ENCODE data around the gene ACADL.
"Not testable (repeated sequence)": the region's sequence is repeated elsewhere in the genome, so short reads cannot be mapped to it uniquely, and the experiment has no call there.

The ACADL gene

DNA sequence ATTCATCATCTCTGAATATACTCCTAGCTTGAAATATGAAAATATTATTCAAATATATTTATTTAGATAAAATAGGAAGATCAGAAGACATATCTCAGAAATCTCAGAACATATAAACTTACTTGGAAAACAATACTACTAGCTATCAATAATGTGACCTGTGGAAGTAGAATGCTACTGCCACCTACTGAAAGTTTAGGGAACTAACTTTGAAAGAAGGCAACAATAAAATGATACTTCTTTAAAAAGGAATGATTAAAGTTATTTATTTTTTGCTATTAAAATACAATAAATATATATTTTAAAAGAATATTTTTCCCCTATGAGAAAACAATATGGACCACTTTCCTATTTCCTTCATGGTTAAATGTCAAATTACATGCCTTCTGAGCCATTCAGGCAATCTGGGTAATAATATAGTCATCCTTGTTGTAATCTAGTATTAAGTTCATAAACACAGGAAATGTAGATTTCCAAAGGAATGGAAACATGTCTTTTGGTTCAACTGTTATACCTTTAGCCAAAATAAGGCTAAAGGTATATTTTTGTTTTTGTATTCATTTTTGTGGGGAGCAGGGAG lies 26.0 kb downstream of the ACADL start:
- DNase-seq = no peak

DNA sequence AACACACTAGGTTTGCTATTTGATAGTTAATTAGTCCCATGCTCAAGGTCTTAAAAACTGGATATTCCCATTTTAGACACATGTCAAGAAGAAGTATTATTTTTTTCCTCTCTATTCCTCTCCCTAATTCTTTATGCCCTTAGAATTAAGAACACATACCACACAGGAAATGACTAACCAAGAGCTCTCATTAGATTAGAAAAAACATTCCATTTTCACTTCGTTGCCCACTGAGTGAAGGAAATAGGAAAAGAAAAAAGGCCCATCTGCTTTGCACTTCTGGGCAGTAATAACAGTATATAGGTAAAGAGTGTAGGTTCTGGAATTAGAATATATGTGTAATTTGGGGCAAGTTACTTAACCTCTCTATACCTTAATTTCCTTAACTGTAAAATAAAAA lies 26.9 kb downstream of the ACADL start:
- DNase-seq = no peak

DNA sequence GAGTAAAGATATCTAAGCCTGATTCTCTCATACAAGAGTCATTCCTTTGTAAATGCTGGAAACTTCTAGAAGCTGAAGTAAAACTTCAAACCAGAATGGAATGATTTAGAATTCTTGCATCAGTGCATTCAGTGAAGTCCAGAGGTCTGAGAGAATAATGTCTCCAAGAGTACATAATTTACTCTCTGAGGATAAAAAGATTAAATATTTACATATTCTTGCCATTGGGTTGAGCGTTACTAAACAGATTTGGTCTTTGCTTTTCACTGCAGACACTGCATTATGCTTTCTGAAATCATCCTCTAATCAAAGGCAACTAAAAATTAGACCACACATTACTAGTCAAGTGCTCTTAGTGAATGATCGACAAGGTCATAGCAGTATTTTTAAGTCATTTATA lies 27.5 kb downstream of the ACADL start:
- DNase-seq = no peak

DNA sequence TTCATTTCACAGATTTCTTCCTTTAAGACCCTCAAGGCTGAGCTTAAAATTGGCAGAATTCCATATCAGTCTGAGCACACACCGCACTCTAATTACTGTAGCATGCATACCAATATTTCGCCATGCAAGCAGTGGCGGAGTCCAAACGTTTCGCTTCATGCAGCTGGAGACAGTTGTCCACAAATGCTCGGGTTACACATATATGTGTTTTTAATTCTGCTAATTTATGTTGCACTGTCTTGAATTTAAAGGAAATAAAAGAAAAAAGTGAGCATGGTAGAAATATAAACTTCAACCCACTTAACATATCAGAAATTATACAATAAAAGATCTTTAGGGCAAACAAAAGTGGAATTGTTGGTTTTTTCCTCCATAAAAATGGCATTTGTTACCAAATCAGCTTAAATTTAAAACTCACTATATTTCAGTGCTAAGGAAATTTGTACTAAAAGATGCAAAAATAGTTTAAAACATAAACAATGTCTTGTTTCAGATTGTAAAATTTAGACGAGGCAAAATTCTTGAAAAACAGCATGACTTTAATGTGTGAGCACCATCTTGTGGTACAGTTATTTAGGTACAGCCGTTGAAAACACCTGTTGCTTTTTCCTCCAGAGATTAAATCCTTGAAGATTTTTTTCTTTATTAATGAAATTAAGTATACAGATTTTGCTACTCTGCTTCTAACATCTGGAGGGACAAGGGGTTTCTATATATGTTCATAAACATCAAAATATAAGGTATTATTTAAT lies 30.0 kb downstream of the ACADL start:
- no peak for DNase-seq

DNA sequence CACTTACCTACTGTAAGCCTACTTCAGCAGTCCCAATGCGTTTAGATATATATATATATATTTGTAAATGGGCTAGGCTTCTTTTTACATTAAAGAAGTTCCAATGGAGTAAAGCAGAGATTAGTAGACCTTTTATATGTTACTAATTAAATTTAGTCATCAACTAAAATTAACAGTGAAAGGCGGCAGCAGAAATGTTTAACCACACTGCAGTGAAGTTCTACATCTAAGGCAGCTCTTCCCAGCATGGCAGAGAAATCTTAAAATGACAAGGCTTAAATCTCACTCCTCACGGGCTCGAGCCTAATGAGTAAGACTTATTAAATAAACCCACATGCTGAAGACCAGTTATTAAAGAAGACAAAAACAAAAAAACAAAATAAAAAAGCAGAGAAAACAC lies 34.9 kb downstream of the ACADL start:
- no peak for DNase-seq

DNA sequence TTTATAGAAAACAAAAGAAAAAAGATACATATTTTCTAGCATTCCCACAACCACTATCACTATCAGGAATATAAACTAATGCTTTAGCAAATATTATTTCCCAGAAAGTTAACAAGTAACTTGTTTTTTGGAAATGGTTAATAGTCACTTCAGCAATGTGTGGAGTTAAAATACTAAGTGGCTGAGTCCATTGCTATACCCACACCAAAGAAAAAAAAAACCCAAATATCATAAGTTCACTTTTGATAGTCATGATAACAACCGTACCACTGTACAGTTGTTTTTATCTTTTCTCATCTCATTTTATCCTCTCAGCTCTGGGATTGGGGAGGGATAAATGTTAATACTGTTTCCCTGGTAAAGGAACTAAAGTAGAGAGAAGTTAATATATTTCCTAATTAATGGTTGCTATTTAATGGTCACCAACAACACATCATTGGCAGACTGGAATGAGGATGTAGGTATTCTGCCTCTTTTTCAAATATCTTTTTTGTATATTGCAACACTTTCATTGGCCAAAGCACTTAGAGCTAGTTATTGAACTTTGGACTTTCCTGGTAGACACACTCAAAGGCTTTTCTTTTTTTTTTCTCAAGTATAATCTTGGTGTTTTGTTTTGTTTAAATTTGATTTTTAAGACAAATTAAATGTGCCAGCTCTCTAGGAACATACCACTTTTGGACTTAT lies 35.7 kb downstream of the ACADL start:
- no peak for DNase-seq

DNA sequence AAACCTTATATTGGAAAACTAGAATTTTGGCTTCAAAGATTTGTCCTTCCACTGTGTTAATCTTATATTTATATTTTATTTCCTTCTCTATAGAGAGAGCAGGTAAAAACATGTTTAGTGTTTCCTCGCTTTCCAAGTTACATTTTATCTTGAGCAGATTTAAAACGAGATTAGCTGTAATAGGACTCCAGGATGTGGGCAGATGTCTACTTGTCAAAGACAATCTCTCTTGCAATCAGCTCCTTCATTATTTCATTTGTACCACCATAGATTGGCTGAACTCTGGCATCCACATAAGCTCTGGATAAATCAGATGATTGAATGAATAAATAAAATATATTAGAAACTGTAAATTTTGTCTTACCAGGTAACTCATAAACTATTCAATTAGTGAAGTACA lies 36.5 kb downstream of the ACADL start:
- DNase-seq = no peak

DNA sequence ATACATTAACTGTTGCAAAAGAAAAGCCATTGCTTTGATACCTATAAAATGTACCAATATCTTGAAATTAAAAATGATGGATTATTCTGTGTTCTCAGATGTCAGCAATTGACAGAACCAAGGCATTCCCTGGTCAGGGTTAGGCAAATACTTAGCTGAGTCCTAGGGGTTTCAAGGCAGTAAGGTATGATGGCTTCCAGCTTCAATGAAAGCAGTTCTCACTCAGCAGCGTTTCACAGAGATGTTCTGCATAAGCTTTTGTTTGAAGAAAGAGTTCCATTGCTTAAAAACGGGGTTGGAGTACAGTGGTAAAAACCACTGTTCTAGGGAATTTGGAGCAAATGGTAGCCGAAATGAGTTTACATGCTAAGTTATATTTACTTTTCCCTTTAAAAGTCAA lies 37.1 kb downstream of the ACADL start:
- no peak for DNase-seq

DNA sequence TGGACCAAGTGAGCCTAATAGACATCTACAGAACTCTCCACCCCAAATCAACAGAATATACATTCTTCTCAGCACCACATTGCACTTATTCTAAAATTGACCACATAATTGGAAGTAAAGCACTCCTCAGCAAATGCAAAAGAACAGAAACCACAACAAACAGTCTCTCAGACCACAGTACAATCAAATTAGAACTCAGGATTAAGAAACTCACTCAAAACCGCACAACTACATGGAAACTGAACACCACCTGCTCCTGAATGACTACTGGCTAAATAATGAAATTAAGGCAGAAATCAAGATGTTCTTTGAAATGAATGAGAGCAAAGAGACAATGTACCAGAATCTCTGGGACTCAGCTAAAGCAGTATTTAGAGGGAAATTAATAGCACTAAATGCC lies 41.3 kb downstream of the ACADL start:
- DNase-seq = not testable (repeated sequence)

DNA sequence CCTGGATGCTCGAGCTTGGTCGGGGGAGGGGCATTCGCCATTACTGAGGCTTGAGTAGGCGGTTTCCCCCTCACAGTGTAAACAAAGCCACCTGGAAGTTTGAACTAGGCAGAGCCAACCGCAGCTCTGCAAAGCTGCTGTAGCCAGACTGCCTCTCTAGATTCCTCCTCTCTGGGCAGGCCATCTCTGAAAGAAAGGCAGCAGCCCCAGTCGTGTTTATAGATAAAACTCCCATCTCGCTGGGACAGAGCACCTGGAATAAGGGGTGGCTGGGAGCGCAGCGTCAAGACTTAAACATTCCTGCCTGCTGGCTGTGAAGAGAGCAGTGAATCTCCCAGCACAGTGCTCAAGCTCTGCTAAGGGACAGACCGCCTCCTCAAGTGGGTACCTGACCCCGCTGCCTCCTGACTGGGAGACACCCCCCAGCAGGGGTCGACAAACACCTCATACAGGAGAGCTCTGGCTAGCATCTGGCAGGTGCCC lies 43.6 kb downstream of the ACADL start:
- DNase-seq = peak; percentile 12

DNA sequence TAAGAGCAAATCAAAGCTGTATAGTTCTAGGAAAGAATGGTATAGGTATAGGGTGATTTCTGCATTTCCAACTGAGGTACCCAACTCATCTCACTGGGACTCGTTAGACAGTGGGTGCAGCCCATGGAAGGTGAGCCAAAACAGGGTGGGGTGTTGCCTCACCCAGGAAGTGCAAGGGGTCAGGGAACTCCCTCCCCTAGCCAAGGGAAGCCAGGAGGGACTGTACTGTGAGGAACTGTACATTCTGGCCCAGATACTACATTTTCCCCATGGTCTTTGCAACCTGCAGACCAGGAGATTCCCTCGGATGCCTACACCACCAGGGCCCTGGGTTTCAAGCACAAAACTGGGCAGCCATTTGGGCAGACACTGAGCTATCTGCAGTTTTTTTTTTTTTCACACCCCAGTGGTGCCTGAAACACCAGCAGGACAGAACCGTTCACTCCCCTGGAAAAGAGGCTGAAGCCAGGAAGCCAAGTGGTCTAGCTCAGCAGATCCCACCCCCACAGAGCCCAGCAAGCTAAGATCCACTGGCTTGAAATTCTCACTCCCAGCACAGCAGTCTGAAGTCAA lies 44.1 kb downstream of the ACADL start:
- not testable (repeated sequence) for DNase-seq

DNA sequence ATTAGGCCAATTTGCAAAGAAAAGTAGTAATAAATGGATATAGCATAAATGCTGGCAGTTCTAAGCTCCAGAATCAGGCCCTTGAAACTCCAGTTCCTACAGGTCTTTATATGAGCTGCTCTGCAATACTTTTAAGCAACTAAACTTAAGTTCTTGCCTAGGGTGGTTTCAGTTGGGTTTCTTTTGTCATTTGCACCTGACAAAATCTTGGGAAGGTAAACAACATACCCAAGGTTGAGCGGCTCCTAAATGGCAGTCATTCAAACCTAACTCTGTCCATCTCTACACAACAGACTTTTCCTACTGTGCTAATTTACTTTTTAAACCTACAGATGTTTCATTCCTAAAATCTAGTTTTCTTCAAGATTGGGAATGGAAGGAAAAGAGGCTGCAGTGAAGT lies 44.8 kb downstream of the ACADL start:
- no peak for DNase-seq

DNA sequence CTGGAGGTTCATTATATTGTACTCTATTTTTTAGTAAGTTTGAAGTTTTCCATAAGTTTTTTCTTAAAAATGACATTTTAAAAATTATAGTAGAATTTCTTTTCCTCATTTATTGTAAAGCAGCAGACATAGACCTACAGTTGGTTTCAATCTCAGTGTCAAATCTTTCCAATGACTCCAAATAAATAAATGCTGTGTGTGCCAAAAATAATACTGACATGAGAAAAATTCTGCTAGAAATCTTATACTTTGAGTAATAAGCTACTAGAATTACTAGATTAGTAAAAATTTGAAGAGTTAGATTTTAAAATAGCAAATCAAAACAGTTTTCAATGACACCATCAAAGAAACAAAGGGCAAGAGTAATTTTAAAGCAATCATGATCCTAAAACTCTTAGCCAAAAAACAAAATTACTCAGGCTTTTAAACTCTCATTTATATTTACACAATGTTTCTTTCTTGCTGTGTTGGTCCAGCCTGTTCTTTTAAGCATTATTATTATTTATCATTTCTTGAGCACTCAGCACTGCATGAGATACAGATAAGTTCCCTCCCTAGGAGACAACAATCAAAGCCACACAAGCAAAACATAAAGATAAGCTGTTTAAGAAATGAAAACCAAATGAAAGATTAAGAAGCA lies 45.8 kb downstream of the ACADL start:
- no peak for DNase-seq

DNA sequence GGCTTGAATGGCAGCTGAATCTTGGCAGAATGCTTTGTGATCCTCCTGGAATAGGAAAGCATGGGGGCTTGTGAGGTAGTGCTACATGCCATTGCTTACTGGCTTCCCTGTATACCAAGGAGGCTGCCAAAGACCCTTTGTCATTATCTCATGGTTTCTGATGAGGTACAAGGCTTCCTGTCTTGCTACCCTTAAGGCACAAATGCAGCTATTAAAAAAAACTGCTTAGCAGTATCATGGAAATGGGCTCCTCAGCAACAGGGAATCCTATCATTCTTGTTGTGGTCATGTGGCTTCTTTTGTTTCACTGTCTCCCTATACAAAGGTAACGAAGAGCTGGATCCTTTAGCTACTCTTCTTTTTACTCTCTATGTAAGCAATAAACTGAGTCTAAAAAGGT lies 47.5 kb downstream of the ACADL start:
- DNase-seq = no peak

DNA sequence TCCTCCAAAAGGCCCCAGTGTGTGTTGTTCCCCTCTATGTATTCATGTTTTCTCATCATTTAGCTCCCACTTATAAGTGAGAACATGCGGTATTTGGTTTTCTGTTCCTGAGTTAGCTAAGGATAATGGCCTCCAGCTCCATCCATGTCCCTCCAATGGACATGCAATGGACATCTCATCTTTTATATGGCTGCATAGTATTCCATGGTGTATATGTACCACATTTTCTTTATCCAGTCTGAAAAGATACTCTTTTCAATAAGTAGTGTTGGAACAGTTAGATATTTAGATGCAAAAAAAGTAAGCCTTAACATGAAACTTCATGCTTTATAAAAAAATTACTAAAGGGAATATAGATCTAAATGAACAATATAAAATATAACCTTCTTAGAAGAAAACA lies 48.1 kb downstream of the ACADL start:
- DNase-seq = not testable (repeated sequence)

DNA sequence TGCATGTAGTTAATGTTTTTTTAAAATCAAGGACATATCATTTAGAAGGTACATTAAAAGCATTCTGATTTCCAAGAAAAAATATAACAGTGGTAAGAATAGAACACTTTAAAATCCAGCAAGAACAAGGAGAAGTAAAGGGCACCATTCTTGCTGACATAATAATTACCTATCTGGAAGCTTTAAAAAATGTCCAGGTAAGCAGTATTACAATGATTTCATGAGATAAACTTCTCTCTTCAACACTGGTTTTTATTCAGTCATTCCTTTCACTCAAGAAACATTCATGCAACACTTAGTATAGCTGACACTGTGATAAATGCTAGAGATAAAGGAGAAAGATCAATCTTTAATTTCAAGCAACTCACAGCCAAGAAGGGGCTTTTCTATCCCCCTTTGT lies 51.2 kb downstream of the ACADL start:
- no peak for DNase-seq

DNA sequence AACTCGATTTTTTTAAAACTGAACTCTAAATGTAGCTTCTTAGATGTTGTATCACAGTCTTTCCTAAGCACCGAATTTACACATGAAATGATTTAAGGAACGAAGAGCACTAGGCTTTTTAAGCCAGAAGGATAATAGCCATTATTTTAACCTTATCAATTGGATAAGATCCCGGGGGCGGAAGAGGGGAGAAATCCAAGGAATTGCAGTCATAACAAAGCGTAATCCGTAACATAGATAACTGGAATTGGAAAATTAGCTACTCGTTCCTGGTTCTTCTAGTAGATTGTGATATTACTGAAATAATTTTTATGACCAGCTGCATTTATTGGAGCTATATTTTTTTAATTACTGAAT lies 53.0 kb downstream of the ACADL start:
- DNase-seq = no peak

DNA sequence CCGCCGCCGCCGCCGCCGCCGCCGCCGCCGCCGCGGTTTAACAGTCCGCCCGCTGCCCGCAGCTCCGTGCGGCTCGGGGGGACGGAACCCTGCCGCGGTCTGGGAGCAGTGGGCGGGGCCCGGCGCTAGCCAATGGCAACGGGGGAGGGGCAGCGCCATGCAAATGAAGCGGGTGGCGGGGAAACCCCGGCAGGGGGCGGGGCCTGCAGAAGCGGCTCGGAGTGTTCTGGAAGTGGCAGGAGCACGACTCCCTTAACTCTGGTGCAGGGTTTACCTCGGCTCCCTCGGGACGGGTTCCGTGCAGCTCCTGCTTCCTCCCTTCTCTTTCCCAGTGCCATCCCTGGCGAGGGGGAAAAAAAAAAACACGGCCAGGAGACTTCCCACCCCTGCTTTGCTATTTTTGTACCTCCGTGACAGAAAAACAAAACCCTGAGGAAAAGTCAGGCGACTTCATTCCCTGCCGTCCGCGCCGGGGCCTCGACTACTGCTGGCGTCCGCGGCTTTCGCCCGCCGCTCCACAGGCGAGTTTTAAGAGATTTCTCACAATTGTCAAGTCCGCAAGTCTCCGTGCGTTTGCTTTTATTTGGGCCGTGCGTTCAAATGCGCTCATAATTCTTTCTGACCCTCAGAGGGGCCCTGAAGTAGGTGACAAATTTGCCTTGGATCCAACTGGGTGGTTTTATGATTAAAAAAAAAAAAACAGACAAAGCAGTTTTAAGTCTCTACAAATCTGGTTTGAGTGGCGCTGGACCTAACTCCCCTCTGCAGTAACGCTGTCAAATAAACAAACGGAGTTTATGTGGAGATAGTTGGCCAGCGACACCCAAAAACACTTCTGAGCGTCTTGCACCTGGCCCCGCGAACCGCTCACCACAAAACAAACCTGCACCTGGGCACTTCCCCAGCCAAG lies 53.7 kb downstream of the ACADL start, which contains the start of gene KANSL1L:
Gene KANSL1L, minus strand, starts transcription at position 101 of the 910 bp plus-strand sequence. CDS start 16,827 bp downstream, outside the sequence.
- peak; percentile 96 for DNase-seq

DNA sequence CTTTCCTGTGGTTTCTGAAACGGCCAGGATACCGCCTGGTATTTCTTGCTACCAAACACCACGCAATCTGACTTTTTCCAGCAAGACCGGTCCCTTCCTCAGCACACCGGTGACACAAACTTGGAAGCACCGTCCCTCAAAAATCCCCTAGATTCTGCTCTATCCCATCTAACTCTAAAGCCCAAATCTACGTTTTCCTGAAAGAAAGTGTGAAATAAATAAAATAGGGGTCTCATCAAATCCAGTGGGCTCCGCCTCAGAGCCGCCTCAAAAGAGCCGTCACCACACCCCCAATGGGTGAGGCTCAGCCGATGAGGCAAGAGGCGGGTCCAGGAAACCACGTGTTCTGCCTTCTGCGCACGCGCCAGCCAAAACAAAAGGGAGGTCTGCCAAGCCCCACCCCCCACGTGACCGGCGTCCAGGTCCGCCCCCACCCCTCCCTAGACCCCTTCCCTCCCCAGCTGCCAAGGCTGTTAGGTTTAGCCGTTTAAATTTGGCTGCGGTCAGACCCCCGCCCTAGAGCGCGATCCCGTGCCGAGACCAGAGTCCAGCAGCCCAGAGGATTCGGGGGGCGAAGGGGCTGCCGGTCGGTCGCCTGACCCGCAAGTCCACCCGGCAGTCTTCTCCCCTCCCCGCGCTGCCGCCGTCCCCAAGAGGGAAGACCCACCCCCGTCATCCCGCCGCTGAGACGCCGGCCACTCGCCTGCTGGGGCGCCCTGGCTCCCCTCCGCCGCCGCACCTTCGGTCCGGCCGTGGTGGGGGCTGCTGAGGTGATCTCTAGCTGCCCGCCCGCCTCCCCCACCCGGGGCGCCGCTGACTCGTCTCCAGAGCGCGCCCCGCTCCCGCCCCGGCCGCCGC lies 54.6 kb downstream of the ACADL start:
- DNase-seq = peak; percentile 97

DNA sequence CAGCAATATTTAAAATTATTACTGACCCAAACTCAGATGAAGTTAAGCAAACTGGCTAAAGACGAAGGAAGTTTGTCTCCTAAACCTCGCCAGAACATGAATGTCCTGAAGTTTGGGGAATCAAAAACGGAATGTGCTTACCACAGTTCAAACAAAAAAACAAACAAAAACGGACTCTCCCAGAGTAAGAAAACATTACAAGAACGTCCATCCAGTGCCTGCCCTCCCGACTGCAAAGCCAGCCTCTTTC lies 55.1 kb downstream of the ACADL start:
- no peak for DNase-seq

DNA sequence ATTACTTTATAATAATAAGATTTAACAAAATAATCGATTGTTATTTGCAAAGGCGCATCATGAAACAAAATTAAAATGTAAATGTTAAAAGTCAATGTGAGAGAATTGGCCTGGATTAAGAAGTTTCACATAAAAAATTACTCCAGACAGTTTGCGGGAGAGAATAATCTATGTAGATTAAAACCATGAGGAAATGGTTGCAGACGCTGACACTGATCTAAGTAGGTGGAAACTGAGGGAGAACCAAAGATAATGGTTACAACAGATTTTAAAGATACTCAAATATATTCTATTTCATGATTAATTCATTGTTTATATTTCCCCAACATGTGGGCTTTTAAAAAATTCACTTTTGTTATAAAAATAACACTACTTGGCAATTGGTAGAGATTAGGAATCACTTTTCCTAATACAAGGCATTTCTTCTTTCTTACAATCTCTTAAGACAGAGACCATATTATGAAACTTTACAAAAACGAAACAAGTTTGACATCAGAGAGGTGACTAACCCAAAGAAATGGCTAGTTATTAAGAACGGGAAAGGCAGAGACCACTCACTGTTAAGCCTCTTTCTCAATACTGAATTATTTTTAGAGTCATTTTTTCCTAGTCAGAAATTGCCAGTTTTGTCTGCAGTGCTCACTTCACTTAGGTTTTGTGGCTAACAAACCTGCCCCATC lies 55.6 kb downstream of the ACADL start:
- DNase-seq = no peak
